Measurements from ENCODE around the gene SCYGR8.

Gene SCYGR8

DNA sequence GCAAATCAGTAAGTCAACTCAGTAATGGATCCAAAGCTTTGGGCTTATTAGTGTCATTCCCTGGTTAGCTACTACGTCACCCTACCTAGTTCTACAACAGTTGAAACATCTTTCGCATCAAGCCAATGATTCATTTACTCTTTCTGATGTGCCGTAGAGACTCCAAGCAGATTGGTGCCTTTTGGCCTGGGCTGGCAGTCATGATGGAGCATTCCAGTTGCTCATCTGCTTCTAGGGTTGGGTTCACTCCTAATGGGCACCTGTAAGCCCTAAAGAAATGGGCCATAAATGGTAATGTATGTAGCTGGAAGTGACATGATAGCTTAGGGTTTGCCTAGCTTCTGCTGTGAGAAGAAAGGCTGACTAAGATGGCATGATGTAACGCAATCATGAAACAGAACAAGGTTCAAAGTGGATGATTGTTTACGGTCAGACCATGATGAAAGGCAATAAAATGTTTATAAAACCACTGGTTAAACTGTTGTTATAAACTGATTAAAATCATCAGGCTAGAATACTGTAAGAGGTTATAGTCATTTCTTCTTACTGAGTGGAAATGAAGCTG lies 47.5 kb downstream of the SCYGR8 start:
- DNase-seq (ENCODE audit: insufficient read length, low spot score): no peak
- TF ChIP-seq POLR2A (IDR thresholded peaks at IDR 0.05; ENCODE audit: low read depth, low read length): no peak
- no peak for TF ChIP-seq POLR2AphosphoS5 (IDR thresholded peaks at IDR 0.05; ENCODE audit: low read depth, low read length)
- TF ChIP-seq SPI1 (IDR thresholded peaks at IDR 0.05; ENCODE audit: low read depth, low read length): no peak
- no peak for TF ChIP-seq PAX5 (IDR thresholded peaks at IDR 0.05; ENCODE audit: insufficient read depth, low read length, severe bottlenecking)
- TF ChIP-seq TAF1 (IDR thresholded peaks at IDR 0.05; ENCODE audit: low read depth, low read length): no peak
- TF ChIP-seq POU2F2 (IDR thresholded peaks at IDR 0.05; ENCODE audit: low read depth, low read length): no peak
- no peak for FAIRE-seq
